Epithelial cell of proximal tubule (primary cell): Measurements from ENCODE around the gene CES2. TPM values are rescaled to one million over a fixed set of nuclear protein-coding genes. Genes with fewer than 3 reads are reported as not detected.
"Not testable (repeated sequence)": the region's sequence is repeated elsewhere in the genome, so short reads cannot be mapped to it uniquely, and the experiment has no call there.

Experiments
- DNase-seq: peaks from one replicate; pipeline ENCODE4 v3.0.0-alpha.2; 2011; ENCODE audit warnings: low read depth
- H3K4me3 ChIP-seq: 2 replicates; pipeline ENCODE4 v1.5.1; 2011; ENCODE audit warnings: low read depth, mild to moderate bottlenecking, low read length
- total RNA-seq: library from RNA; depleted of rRNA; stranded (reverse); fragments of >200 nt; gene quantifications from 2 replicates; pipeline ENCODE4 v1.2.3, GENCODE V29; 2015
- TF ChIP-seq, protein P1 (sequence below): conservative IDR thresholded peaks from 2 replicates; pipeline ENCODE4 v1.5.1; 2012; ENCODE audit warnings: low read depth, mild to moderate bottlenecking, low read length

CES2 gene
- total RNA-seq, 1 donor from 2014 or later, result 20.9 TPM

DNA sequence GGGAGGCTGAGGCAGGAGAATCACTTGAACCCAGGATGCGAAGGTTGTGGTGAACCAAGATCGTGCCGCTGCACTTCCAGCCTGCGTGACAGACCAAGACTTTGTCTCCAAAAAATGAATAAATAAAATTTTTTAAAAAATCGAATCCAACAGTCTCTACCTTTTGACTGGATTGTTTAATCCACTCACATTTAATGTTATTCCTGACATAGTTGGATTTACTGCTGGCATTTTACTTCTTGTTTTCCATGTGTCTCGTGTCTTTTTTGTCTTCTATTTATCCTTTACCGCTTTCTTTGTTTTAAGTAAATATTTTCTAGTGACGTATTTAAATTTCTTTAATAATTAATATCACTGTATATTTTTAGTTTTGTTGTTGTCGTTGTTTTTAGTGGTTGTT is 47.7 kb downstream of the CES2 start:
- no peak for DNase-seq
- TF ChIP-seq, protein P1, sequence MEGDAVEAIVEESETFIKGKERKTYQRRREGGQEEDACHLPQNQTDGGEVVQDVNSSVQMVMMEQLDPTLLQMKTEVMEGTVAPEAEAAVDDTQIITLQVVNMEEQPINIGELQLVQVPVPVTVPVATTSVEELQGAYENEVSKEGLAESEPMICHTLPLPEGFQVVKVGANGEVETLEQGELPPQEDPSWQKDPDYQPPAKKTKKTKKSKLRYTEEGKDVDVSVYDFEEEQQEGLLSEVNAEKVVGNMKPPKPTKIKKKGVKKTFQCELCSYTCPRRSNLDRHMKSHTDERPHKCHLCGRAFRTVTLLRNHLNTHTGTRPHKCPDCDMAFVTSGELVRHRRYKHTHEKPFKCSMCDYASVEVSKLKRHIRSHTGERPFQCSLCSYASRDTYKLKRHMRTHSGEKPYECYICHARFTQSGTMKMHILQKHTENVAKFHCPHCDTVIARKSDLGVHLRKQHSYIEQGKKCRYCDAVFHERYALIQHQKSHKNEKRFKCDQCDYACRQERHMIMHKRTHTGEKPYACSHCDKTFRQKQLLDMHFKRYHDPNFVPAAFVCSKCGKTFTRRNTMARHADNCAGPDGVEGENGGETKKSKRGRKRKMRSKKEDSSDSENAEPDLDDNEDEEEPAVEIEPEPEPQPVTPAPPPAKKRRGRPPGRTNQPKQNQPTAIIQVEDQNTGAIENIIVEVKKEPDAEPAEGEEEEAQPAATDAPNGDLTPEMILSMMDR, result no peak
- H3K4me3 ChIP-seq, result no peak overlapping the region

DNA sequence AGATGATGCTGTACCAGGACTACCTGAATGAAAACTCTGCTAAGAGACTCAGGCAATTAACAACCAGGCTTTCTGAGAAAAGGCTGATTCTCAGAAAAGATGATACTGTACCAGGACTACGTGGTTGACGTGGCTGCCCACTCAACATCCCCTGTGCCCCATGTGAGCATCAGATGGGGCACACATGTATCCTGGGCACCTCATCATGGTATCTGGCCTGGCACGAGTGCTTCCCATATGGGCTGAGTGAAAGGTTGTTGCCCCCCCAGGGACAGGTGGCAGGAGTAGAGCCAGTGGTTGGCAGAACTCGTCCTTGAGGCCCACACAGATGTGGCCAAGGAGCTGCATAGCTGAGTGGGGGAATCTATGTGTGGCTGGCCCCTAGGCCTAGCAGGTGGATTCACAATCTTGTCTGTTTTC is 49.6 kb downstream of the CES2 start:
- TF ChIP-seq, protein P1, result no peak
- no peak overlapping the region for H3K4me3 ChIP-seq
- DNase-seq, result no peak

DNA sequence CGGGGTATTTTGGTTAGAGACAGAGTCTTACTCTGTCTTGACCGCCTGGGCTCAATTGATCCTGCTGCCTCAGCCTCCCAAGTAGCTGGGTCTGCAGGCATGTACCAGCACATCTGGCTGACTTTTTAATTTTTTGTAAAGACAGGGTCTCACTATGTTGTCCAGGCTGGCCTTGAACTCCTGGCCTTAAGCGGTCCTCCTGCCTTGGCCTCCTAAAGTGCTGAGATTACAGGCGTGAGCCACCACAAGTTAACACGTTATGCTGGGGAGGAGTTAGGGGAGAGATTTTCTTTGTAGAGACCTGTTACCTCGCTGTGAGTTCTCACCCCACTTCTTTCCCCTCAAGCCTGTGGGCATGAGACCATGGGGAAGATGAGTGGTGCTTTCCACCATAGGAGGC is 51.2 kb downstream of the CES2 start:
- TF ChIP-seq, protein P1, result no peak
- no peak for DNase-seq
- H3K4me3 ChIP-seq, result no peak overlapping the region

- TF ChIP-seq, protein P1, result no peak
Observed at GRCh38 chr16:66988197-66988788, 53.0 kb downstream of the CES2 start, which contains the start of gene CES4A. TSS of gene CES4A (plus strand) at chr16:66988589. CDS start at chr16:66988773, 184 bp downstream.

GRCh38 chr16:66991545-66992077 is 56.3 kb downstream of the CES2 start:
- H3K4me3 ChIP-seq, result no peak overlapping the region
- TF ChIP-seq, protein P1, result no peak
- DNase-seq, result no peak

More at GRCh38 chr16:66988197-66988788, 53.0 kb downstream of the CES2 start, which contains the start of gene CES4A:
- H3K4me3 ChIP-seq, result peak within 1 kb of the TSS; percentile 22
- DNase-seq, result peak; percentile 87

DNA sequence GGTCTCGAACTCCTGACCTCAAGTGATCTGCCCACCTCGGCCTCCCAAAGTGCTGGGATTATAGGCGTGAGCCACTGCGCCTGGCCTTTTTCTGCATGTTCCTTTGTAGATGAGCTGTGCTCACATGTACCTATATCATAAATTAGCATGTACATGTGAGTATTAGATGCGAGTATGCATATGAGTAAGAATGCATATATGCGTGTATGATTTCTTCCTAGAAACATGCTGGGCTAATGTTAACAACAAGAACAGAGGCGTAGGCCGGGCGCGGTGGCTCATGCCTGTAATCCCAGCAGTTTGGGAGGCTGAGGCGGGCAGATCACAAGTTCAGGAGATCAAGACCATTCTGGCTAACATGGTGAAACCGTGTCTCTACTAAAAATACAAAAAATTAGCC is 58.2 kb downstream of the CES2 start:
- not testable (repeated sequence) for H3K4me3 ChIP-seq, DNase-seq

Other genes starting within 250 kb of the CES2 start
- 16.8 and 35.1 TPM in 2 replicates for gene CMTM4, start 238.8 kb upstream of the CES2 start, total RNA-seq
- gene DYNC1LI2, start 183.9 kb upstream of the CES2 start, total RNA-seq, result 55.3 and 63.1 TPM in 2 replicates
- not detected in 2 replicates for gene TERB1, start 133.9 kb upstream of the CES2 start, total RNA-seq
- 92.3 and 115 TPM in 2 replicates for gene NAE1, start 104.5 kb upstream of the CES2 start, total RNA-seq
- gene CA7, start 91.1 kb upstream of the CES2 start, total RNA-seq, result 0.12 TPM in 1 of 2 replicates, not detected in the other
- 2.4 and 5.2 TPM in 2 replicates for gene PDP2, start 55.0 kb upstream of the CES2 start, total RNA-seq
- 0.14 and 0.81 TPM in 2 replicates for gene CDH16, start 16.6 kb upstream of the CES2 start, total RNA-seq
- 6.5 and 40.2 TPM in 2 replicates for gene RRAD, start 10.0 kb upstream of the CES2 start, total RNA-seq
- 123 and 178 TPM in 2 replicates for gene CIAO2B, start 1.1 kb upstream of the CES2 start, total RNA-seq
- 0.75 TPM in 1 of 2 replicates, not detected in the other for gene CES3, start 25.8 kb downstream of the CES2 start, total RNA-seq
- 0.52 and 2.0 TPM in 2 replicates for gene CES4A, start 53.1 kb downstream of the CES2 start, total RNA-seq
- 74.9 and 178 TPM in 2 replicates for gene CBFB, start 93.6 kb downstream of the CES2 start, total RNA-seq
- 14.7 and 16.4 TPM in 2 replicates for gene PHAF1, start 174.4 kb downstream of the CES2 start, total RNA-seq
- 1.0 and 2.0 TPM in 2 replicates for gene B3GNT9, start 215.5 kb downstream of the CES2 start, total RNA-seq
- 17.6 and 30.6 TPM in 2 replicates for gene TRADD, start 224.4 kb downstream of the CES2 start, total RNA-seq
- 4.9 and 12.3 TPM in 2 replicates for gene FBXL8, start 224.4 kb downstream of the CES2 start, total RNA-seq
- gene HSF4, start 229.2 kb downstream of the CES2 start, total RNA-seq, result 0.14 and 0.63 TPM in 2 replicates
- gene NOL3, start 235.0 kb downstream of the CES2 start, total RNA-seq, result 12.5 and 39.4 TPM in 2 replicates
- gene MATCAP1, start 248.4 kb downstream of the CES2 start, total RNA-seq, result 5.1 and 11.4 TPM in 2 replicates